ENCODE measurements around the gene IFT88.
"Not testable (repeated sequence)": the region's sequence is repeated elsewhere in the genome, so short reads cannot be mapped to it uniquely, and the experiment has no call there.

The IFT88 gene

GRCh38 chr13:20623000-20623399 is 56.0 kb downstream of the IFT88 start:
- no peak overlapping the region for H3K4me3 ChIP-seq (ENCODE audit: low read depth, low read length)

GRCh38 chr13:20624213-20624612 is 57.3 kb downstream of the IFT88 start:
- H3K4me3 ChIP-seq (ENCODE audit: low read depth, low read length): no peak overlapping the region

GRCh38 chr13:20633802-20634201 is 66.8 kb downstream of the IFT88 start:
- no peak overlapping the region for H3K4me3 ChIP-seq (ENCODE audit: low read depth, low read length)

GRCh38 chr13:20636079-20636478 is 69.1 kb downstream of the IFT88 start:
- no peak overlapping the region for H3K4me3 ChIP-seq (ENCODE audit: low read depth, low read length)

GRCh38 chr13:20637811-20638210 is 70.9 kb downstream of the IFT88 start:
- H3K4me3 ChIP-seq (ENCODE audit: low read depth, low read length): no peak overlapping the region

- H3K4me3 ChIP-seq (ENCODE audit: low read depth, low read length): no peak overlapping the region
These were observed 80.8 kb downstream of the IFT88 start for GRCh38 chr13:20647758-20648157.

GRCh38 chr13:20652946-20653345 is 86.0 kb downstream of the IFT88 start:
- H3K4me3 ChIP-seq (ENCODE audit: low read depth, low read length): no peak overlapping the region

DNA sequence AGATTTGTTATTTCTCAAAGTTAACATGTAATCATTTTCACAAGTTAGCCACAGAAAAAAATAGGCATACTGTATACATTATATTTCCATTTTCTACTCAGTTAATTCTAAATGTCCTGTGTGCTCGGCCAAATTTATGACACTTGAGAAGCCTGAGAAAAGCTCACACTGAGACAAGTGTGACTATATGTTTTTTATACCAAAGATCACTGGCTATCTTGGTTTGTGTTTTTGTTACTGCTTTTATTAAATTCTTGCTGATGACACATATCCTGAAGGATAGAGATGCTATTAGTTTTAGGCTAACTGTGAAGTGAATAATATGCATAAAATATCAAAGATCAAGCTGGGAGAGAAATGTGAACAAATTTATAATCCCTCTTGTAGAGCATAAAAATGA is 87.2 kb downstream of the IFT88 start:
- H3K4me3 ChIP-seq (ENCODE audit: low read depth, low read length): no peak overlapping the region

DNA sequence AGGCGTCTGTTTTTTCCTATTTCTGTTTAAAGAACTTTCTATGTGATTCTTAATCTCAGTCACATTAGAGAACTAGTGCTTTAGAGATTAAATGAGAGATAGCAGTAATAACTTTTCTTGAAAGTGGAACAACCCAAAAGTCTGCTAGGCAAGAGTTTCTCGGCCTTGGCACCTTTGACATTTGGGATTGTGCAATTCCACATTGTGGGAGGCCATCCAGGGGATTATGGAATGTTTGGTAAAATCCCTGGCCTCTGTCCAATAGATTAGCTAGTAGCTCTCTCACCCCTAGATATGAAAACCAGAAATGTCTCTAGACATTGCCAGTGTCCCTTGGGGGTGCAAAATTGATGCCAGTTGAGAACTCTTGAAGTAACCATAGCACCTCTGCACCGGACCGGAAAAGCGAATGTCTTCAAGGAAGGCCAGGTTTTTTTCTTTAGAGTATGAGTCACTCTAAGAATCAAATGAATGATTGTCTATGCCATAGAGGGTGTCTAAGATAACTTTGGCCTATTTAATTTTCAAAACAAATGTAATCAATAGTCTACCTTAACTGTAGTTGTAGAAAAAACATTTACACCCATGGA is 91.6 kb downstream of the IFT88 start:
- H3K4me3 ChIP-seq (ENCODE audit: low read depth, low read length): no peak overlapping the region

- H3K4me3 ChIP-seq (ENCODE audit: low read depth, low read length): no peak overlapping the region
These were observed 97.4 kb downstream of the IFT88 start for GRCh38 chr13:20664351-20664750.

GRCh38 chr13:20666948-20667347 is 100.0 kb downstream of the IFT88 start:
- H3K4me3 ChIP-seq (ENCODE audit: low read depth, low read length): no peak overlapping the region

DNA sequence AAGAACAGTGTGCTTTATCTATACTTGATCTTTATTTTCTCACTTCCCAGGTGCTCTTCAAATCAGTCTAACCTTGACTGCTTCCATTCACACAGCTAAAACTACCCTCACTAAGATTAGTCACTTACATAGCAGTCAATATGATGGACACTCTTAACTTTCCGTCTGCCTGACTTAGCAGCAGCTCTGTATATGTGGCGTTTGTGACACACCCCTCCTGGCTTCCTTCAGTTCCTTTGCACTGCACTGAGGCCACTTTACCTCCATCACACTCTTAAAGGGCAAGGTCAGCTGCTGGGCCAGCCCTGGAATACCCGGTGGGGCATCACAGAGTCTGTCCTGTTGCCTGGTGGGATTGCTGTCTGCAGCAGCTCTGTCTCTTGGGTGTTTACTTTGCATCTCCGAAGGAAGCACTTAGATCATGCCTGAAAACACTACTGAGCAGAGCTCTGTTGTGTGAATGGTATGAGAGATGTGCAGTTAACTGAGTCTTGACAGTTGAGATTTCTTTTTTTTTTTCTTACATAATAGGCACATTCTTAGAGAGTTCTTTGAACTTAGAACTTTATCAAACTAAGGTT is 101.0 kb downstream of the IFT88 start:
- H3K4me3 ChIP-seq (ENCODE audit: low read depth, low read length): no peak overlapping the region

GRCh38 chr13:20669162-20669561 is 102.2 kb downstream of the IFT88 start:
- no peak overlapping the region for H3K4me3 ChIP-seq (ENCODE audit: low read depth, low read length)

DNA sequence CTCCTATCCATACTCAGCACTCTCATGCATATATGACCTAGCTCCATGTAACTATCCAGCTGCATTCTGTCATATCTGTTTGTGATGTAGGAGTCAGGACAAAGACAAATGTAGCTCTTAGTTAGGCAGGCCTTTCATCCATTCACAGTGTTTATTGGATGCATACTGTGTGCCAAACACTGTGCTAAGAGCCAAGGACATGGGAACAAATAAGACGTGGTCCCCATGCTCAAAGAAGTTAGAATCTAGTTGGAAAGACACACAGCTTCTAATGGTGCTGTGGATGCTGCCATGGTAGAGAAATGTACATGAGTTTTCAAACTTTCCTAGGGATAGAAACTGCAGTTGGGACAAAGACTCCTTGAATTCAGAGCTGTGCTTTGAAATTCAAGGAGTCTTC is 104.8 kb downstream of the IFT88 start:
- H3K4me3 ChIP-seq (ENCODE audit: low read depth, low read length): no peak overlapping the region

DNA sequence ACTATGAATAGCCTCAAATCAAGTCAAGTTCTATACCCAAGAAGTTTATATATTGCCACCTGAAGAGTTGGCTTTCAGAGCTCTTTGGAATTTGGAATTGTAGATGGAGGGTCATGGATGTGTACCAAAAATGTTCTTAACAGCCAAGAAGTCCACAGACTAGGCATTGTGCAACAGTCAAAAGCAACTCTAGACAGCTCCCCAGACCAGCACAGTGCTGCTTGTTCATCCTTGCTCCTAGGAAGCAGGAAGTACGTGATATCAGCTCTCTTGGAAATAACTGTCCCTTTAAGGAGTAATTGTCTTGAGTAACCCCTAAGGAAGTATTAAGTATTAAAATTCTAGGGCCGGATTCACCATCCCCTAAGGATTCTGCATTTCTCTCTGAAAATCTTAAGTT is 105.8 kb downstream of the IFT88 start:
- no peak overlapping the region for H3K4me3 ChIP-seq (ENCODE audit: low read depth, low read length)

- H3K4me3 ChIP-seq (ENCODE audit: low read depth, low read length): no peak overlapping the region
These were observed 106.8 kb downstream of the IFT88 start for GRCh38 chr13:20673715-20674114.

DNA sequence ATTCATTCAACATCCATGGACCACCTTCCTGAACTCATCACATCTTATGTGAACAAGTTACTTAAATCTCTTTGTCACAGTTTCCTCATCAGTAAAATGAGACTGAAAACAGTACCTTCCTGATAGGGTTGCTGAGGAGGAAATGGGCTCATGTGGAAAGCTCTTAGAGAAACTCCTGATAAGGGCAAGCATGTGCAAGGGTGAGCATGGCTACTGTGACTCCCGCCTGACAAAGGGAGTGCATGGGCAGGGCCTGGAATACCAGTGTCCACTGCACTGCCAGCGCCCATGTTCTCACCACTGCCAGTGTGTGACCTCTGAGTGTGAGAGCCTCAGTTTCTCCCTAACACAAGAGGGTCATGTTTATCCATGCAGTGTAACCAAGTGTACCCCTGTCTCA is 109.3 kb downstream of the IFT88 start:
- H3K4me3 ChIP-seq (ENCODE audit: low read depth, low read length): no peak overlapping the region

DNA sequence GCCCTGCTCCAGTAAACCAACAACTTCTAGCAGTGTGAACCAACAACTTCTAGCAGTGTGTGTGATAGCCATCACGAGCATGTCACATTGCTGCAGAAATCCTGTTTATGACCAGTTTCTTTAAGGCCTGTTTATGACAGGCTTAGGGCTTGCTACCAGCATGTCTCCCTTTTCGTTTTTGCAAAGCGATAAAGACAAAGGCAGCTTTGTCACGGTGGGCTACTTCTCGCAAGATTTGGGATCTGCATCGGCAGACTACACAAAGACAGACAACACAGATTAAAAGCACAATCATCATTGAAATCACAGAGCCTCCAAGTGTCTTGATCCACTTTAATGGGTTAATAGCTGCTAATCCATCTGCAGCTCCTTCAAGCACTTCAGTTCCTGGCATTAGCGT is 111.6 kb downstream of the IFT88 start:
- H3K4me3 ChIP-seq (ENCODE audit: low read depth, low read length): not testable (repeated sequence)

GRCh38 chr13:20679879-20680278 is 112.9 kb downstream of the IFT88 start:
- H3K4me3 ChIP-seq (ENCODE audit: low read depth, low read length): no peak overlapping the region

- no peak overlapping the region for H3K4me3 ChIP-seq (ENCODE audit: low read depth, low read length)
These were observed 113.6 kb downstream of the IFT88 start for GRCh38 chr13:20680416-20681080.

GRCh38 chr13:20681481-20681880 is 114.5 kb downstream of the IFT88 start:
- not testable (repeated sequence) for H3K4me3 ChIP-seq (ENCODE audit: low read depth, low read length)

DNA sequence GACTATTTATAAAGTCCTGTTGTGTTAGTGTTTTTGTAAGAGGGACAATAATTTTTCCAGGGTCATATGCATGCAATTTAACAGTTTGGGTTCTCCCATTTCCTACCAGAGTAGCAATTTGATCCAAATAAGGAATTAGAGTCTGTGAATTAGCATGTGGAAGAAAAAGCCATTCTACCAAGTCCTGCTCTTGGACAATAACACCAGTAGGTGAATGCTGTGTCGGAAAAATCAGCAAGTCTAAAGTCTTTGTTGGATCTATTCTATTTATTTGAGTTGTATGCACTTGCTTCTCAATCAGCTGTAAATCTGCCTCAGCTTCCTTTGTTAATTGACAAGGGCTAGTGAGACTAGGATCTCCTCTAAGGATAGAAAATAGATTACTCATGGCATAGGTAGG is 115.1 kb downstream of the IFT88 start:
- H3K4me3 ChIP-seq (ENCODE audit: low read depth, low read length): no peak overlapping the region

DNA sequence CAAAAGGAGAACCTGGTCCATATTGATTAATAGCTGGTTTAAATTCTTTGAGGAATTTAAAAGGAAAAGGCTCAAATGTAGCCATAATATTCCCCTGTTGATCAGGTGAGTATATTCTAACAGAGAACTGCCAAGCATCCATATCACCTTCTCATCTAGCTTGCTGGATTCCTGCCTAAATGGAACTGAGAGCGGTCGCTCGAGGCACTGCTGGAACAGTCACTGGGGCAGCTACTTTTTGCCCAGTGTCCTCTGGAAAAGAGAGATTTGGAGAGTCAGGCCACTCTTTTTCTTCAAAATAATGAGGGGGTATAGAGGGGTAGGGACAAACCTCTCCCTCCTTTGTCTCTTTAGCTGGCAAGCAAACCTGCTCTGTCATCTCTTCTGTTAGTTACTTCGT is 117.1 kb downstream of the IFT88 start:
- H3K4me3 ChIP-seq (ENCODE audit: low read depth, low read length): no peak overlapping the region
